Lower leg skin (tissue), 3 donors: ENCODE measurements around the gene KMT2E.

ENCODE experiments used
- POLR2A ChIP-seq, 2 donors: fragments of 450-650 bp; IDR thresholded peaks; one replicate each; pipeline ENCODE4 v1.6.1; 2016 to 2017; ENCODE audit warnings: antibody characterized with exemption in 2 of 2, mild to moderate bottlenecking in 1 of 2, moderate library complexity in 1 of 2
- TF ChIP-seq, protein P1 (sequence below), 3 donors: fragments of 450-650 bp; IDR thresholded peaks; one replicate each; pipeline ENCODE4 v1.5.1; 2016; ENCODE audit warnings: antibody characterized with exemption in 3 of 3, mild to moderate bottlenecking in 3 of 3, moderate library complexity in 2 of 3

DNA sequence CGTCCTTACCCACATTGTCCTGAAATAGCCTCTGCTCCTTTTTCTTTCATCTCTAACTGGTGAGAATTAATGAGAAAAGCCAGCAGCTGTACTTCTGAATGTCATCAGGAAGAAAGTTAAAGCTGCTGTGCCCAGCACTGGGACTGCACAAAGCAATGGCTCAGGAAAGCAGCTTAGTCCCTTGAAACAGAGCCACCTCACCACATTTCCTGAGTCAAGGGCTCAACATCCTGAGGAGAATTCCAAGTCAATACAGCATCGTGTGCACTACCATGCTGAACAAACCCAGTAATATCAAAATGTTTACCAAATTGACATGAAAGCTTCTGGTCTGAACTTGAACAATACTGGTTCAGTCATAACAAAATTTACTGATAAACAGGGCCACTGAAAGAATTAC, 140.1 kb downstream of the KMT2E start:
- TF ChIP-seq, protein P1, sequence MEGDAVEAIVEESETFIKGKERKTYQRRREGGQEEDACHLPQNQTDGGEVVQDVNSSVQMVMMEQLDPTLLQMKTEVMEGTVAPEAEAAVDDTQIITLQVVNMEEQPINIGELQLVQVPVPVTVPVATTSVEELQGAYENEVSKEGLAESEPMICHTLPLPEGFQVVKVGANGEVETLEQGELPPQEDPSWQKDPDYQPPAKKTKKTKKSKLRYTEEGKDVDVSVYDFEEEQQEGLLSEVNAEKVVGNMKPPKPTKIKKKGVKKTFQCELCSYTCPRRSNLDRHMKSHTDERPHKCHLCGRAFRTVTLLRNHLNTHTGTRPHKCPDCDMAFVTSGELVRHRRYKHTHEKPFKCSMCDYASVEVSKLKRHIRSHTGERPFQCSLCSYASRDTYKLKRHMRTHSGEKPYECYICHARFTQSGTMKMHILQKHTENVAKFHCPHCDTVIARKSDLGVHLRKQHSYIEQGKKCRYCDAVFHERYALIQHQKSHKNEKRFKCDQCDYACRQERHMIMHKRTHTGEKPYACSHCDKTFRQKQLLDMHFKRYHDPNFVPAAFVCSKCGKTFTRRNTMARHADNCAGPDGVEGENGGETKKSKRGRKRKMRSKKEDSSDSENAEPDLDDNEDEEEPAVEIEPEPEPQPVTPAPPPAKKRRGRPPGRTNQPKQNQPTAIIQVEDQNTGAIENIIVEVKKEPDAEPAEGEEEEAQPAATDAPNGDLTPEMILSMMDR (IDR thresholded peaks at IDR 0.05), result no peak
- no peak for TF ChIP-seq POLR2A (IDR thresholded peaks at IDR 0.05)
